HEK293 (cell line): Measurements from ENCODE around the gene IRF1.

ENCODE experiments used
- ATF2 ChIP-seq: fragments of 450-650 bp; formaldehyde crosslinking; IDR thresholded peaks from 2 replicates; pipeline ENCODE4 v1.5.1; 2016; ENCODE audit warnings: missing biosample characterization, missing genetic modification characterization, low read depth
- CTCF ChIP-seq: fragments of 450-650 bp; formaldehyde crosslinking; IDR thresholded peaks from 2 replicates; pipeline ENCODE4 v1.5.1; 2016; ENCODE audit warnings: missing biosample characterization, missing genetic modification characterization
- KLF10 ChIP-seq: fragments of 450-650 bp; IDR thresholded peaks from 2 replicates; pipeline ENCODE4 v1.5.1; 2018; ENCODE audit warnings: missing biosample characterization, mild to moderate bottlenecking, missing genetic modification characterization
- YY1 ChIP-seq: fragments of 450-650 bp; formaldehyde crosslinking; IDR thresholded peaks from 2 replicates; pipeline ENCODE4 v1.5.1; 2018; ENCODE audit warnings: missing biosample characterization, missing genetic modification characterization
- ZNF148 ChIP-seq: fragments of 450-650 bp; formaldehyde crosslinking; IDR thresholded peaks from 2 replicates; pipeline ENCODE4 v1.5.0; 2017; ENCODE audit warnings: missing biosample characterization, missing genetic modification characterization, borderline replicate concordance
- ZNF155 ChIP-seq: fragments of 450-650 bp; formaldehyde crosslinking; IDR thresholded peaks from 2 replicates; pipeline ENCODE4 v1.5.1; 2016; ENCODE audit warnings: missing biosample characterization, missing genetic modification characterization
- ZNF169 ChIP-seq: fragments of 450-650 bp; formaldehyde crosslinking; IDR thresholded peaks from 2 replicates; pipeline ENCODE4 v1.5.1; 2016; ENCODE audit warnings: missing biosample characterization, missing genetic modification characterization
- ZNF174 ChIP-seq: fragments of 450-650 bp; formaldehyde crosslinking; IDR thresholded peaks from 2 replicates; pipeline ENCODE4 v1.5.0; 2017; ENCODE audit warnings: missing biosample characterization, mild to moderate bottlenecking, missing genetic modification characterization
- ZNF324 ChIP-seq: fragments of 450-650 bp; formaldehyde crosslinking; IDR thresholded peaks from 2 replicates; pipeline ENCODE4 v1.5.1; 2016; ENCODE audit warnings: missing biosample characterization, missing genetic modification characterization
- ZNF416 ChIP-seq: fragments of 450-650 bp; formaldehyde crosslinking; IDR thresholded peaks from 2 replicates; pipeline ENCODE4 v1.5.1; 2016; ENCODE audit warnings: missing biosample characterization, missing genetic modification characterization
- ZNF558 ChIP-seq: fragments of 450-650 bp; formaldehyde crosslinking; IDR thresholded peaks from 2 replicates; pipeline ENCODE4 v1.5.1; 2016; ENCODE audit warnings: missing biosample characterization, missing genetic modification characterization
- ZNF747 ChIP-seq: fragments of 450-650 bp; formaldehyde crosslinking; IDR thresholded peaks from 2 replicates; pipeline ENCODE4 v1.5.1; 2016; ENCODE audit warnings: missing biosample characterization, missing genetic modification characterization
- ZSCAN18 ChIP-seq: fragments of 450-650 bp; formaldehyde crosslinking; IDR thresholded peaks from 2 replicates; pipeline ENCODE4 v1.5.1; 2016; ENCODE audit warnings: missing biosample characterization, missing genetic modification characterization

GRCh38 chr5:132476876-132477781, 13.4 kb downstream of the IRF1 start:
- TF ChIP-seq ZNF747 (no peak), CTCF (tag by site-specific recombination) (no peak), ZNF416 (tag by site-specific recombination) (no peak), ZNF558 (no peak), YY1 (tag by site-specific recombination) (no peak), ZNF169 (no peak), ZSCAN18 (tag by site-specific recombination) (no peak), ZNF148 (tag by site-specific recombination) (no peak), ZNF174 (no peak), ATF2 (tag by site-specific recombination) (no peak), KLF10 (tag by site-specific recombination) (no peak), ZNF155 (tag by site-specific recombination) (no peak), ZNF324 (tag by site-specific recombination) (no peak)
